ENCODE measurements around the gene AP3S2. TPM values are rescaled to one million over a fixed set of nuclear protein-coding genes. Genes with fewer than 3 reads are reported as not detected.
"Not testable (repeated sequence)": the region's sequence is repeated elsewhere in the genome, so short reads cannot be mapped to it uniquely, and the experiment has no call there.

The AP3S2 gene
- total RNA-seq = 10 to 100 TPM; 12.4 to 13.1 TPM

GRCh38 chr15:89893696-89894447 lies at the start of gene AP3S2:
TSS of gene AP3S2 (minus strand) at chr15:89893994. CDS start at chr15:89893949, 45 bp downstream.
- H3K27ac Mint-ChIP-seq = peak within 1 kb of the TSS; percentile 99 to 100
- H3K36me3 Mint-ChIP-seq = peaks cover 5 to 15% of the 10 kb centered on the region in 2 donors
- ATAC-seq = peak; percentile 90 to 91
- H3K9me3 Mint-ChIP-seq = no peaks in the 10 kb centered on the region
- DNase-seq (ENCODE audit: low spot score in 2 of 2) = peak; percentile 88 to 94

- no peaks in the 10 kb centered on the region for H3K36me3 Mint-ChIP-seq
- H3K27ac Mint-ChIP-seq = no peak overlapping the region
- ATAC-seq (no peak), DNase-seq (ENCODE audit: low spot score in 2 of 2) (no peak)
- H3K9me3 Mint-ChIP-seq = peaks cover 0 to 4% of the 10 kb centered on the region in 2 donors
These were observed 46.1 kb upstream of the AP3S2 start for GRCh38 chr15:89939910-89940309.

GRCh38 chr15:89939377-89939776 lies 45.6 kb upstream of the AP3S2 start:
- H3K36me3 Mint-ChIP-seq; DNase-seq (ENCODE audit: low spot score in 2 of 2); H3K9me3 Mint-ChIP-seq; ATAC-seq; H3K27ac Mint-ChIP-seq: not testable (repeated sequence)

- Mint-ChIP-seq H3K27ac (no peak overlapping the region), H3K9me3 (peaks cover 0 to 4% of the 10 kb centered on the region in 2 donors), H3K36me3 (no peaks in the 10 kb centered on the region)
- peak in 1 of 2 donors; percentile 20 for ATAC-seq
- no peak for DNase-seq (ENCODE audit: low spot score in 2 of 2)
These were observed 43.9 kb upstream of the AP3S2 start for GRCh38 chr15:89937365-89938350.

- H3K36me3 Mint-ChIP-seq = no peaks in the 10 kb centered on the region
- DNase-seq (ENCODE audit: low spot score in 2 of 2) (no peak), ATAC-seq (no peak)
- H3K27ac Mint-ChIP-seq = no peak overlapping the region
- peaks cover 0 to 4% of the 10 kb centered on the region in 2 donors for H3K9me3 Mint-ChIP-seq
These were observed 43.0 kb upstream of the AP3S2 start for GRCh38 chr15:89936786-89937265.

- Mint-ChIP-seq H3K27ac (no peak overlapping the region), H3K9me3 (peaks cover 0 to 4% of the 10 kb centered on the region in 2 donors), H3K36me3 (no peaks in the 10 kb centered on the region)
- DNase-seq (ENCODE audit: low spot score in 2 of 2) = no peak
- peak; percentile 67 to 71 for ATAC-seq
These were observed 42.4 kb upstream of the AP3S2 start for GRCh38 chr15:89936051-89936785.

GRCh38 chr15:89932880-89933279 lies 39.1 kb upstream of the AP3S2 start:
- no peak overlapping the region for H3K27ac Mint-ChIP-seq
- peaks cover 0 to 4% of the 10 kb centered on the region in 2 donors for H3K9me3 Mint-ChIP-seq
- no peak for ATAC-seq
- DNase-seq (ENCODE audit: low spot score in 2 of 2) = no peak
- no peaks in the 10 kb centered on the region for H3K36me3 Mint-ChIP-seq

- ATAC-seq (no peak), DNase-seq (ENCODE audit: low spot score in 2 of 2) (no peak)
- Mint-ChIP-seq H3K27ac (no peak overlapping the region), H3K9me3 (no peaks in the 10 kb centered on the region), H3K36me3 (no peaks in the 10 kb centered on the region)
These were observed 34.6 kb upstream of the AP3S2 start for GRCh38 chr15:89928421-89928820.

- Mint-ChIP-seq H3K36me3 (no peaks in the 10 kb centered on the region), H3K27ac (no peak overlapping the region), H3K9me3 (no peaks in the 10 kb centered on the region)
- ATAC-seq (no peak), DNase-seq (ENCODE audit: low spot score in 2 of 2) (no peak)
These were observed 32.4 kb upstream of the AP3S2 start for GRCh38 chr15:89926158-89926557.

- no peak for ATAC-seq
- Mint-ChIP-seq H3K27ac (no peak overlapping the region), H3K9me3 (no peaks in the 10 kb centered on the region), H3K36me3 (no peaks in the 10 kb centered on the region)
- DNase-seq (ENCODE audit: low spot score in 2 of 2) = no peak
These were observed 23.8 kb upstream of the AP3S2 start for GRCh38 chr15:89917442-89918101.

GRCh38 chr15:89916660-89917059 lies 22.9 kb upstream of the AP3S2 start:
- H3K36me3 Mint-ChIP-seq = no peaks in the 10 kb centered on the region
- no peaks in the 10 kb centered on the region for H3K9me3 Mint-ChIP-seq
- ATAC-seq (no peak), DNase-seq (ENCODE audit: low spot score in 2 of 2) (no peak)
- no peak overlapping the region for H3K27ac Mint-ChIP-seq

GRCh38 chr15:89912674-89913396 lies 19.0 kb upstream of the AP3S2 start, which contains the start of gene ARPIN:
TSS of gene ARPIN (minus strand) at chr15:89912952. CDS start at chr15:89912835, 117 bp downstream.
- H3K36me3 Mint-ChIP-seq = no peaks in the 10 kb centered on the region
- DNase-seq (ENCODE audit: low spot score in 2 of 2) = no peak
- peak in 1 of 2 donors; percentile 26 for ATAC-seq
- no peak within 1 kb of the TSS for H3K27ac Mint-ChIP-seq
- no peaks in the 10 kb centered on the region for H3K9me3 Mint-ChIP-seq

- H3K36me3 Mint-ChIP-seq = no peaks in the 10 kb centered on the region
These were observed 18.4 kb upstream of the AP3S2 start for GRCh38 chr15:89912145-89912673.

GRCh38 chr15:89910891-89911626 lies 17.3 kb upstream of the AP3S2 start:
- Mint-ChIP-seq H3K36me3 (no peaks in the 10 kb centered on the region), H3K9me3 (no peaks in the 10 kb centered on the region), H3K27ac (no peak overlapping the region)
- DNase-seq (ENCODE audit: low spot score in 2 of 2) = no peak
- ATAC-seq = no peak

More at GRCh38 chr15:89912145-89912673, 18.4 kb upstream of the AP3S2 start:
- no peak overlapping the region for H3K27ac Mint-ChIP-seq
- H3K9me3 Mint-ChIP-seq = no peaks in the 10 kb centered on the region
- ATAC-seq (no peak), DNase-seq (ENCODE audit: low spot score in 2 of 2) (no peak)

Data from activated naive CD4-positive, alpha-beta T cell treated with anti-CD3 and anti-CD28 coated beads, Interleukin-2, amount 50 U/mL, for 72 hours (primary cell).